HepG2 (cell line): ENCODE results near the gene VSIR. TPM values are rescaled to one million over a fixed set of nuclear protein-coding genes. Genes with fewer than 3 reads are reported as not detected.
A peak's percentile ranks its signal among the peaks of the same experiment; 100 is the strongest.

Experiments used
- KDM5A ChIP-seq: fragments of 200-600 bp; sonication (generic); IDR thresholded peaks from 2 replicates; pipeline ENCODE4 v1.7.0; 2018; ENCODE audit warnings: antibody characterized with exemption, mild to moderate bottlenecking, low read length, borderline replicate concordance
- MBD4 ChIP-seq: IDR thresholded peaks from 2 replicates; pipeline ENCODE4 v1.6.1; 2012; ENCODE audit warnings: low read length, inconsistent platforms, borderline replicate concordance
- PAXIP1 ChIP-seq: sonication (generic); formaldehyde crosslinking; conservative IDR thresholded peaks from 2 replicates; pipeline ENCODE4 v1.4.0; 2020; ENCODE audit warnings: mild to moderate bottlenecking, missing genetic modification reagents, moderate library complexity
- ZHX2 ChIP-seq, 2 experiments: sonication (generic) in 1 of 2; formaldehyde crosslinking in 1 of 2; IDR thresholded peaks; 2 replicates each; pipeline versions ENCODE4 v1.6.1 to v1.9.0; 2014 to 2022; ENCODE audit warnings: antibody characterized with exemption in 1 of 2, borderline replicate concordance in 1 of 2, inconsistent platforms in 1 of 2, low read depth in 1 of 2, missing genetic modification reagents in 1 of 2
- ZSCAN22 ChIP-seq: sonication (generic); formaldehyde crosslinking; IDR thresholded peaks from 2 replicates; pipeline ENCODE4 v1.4.0; 2020; ENCODE audit warnings: mild to moderate bottlenecking, missing genetic modification reagents
- ZSCAN30 ChIP-seq: sonication (generic); formaldehyde crosslinking; IDR thresholded peaks from 2 replicates; pipeline ENCODE4 v1.5.0; 2020; ENCODE audit warnings: mild to moderate bottlenecking, missing genetic modification reagents
- ZUFSP ChIP-seq: sonication (generic); formaldehyde crosslinking; IDR thresholded peaks from 2 replicates; pipeline ENCODE4 v1.9.0; 2021; ENCODE audit warnings: missing genetic modification reagents, mild to moderate bottlenecking, borderline replicate concordance
- polyA plus RNA-seq, 8 experiments: library from polyadenylated mRNA; depleted of rRNA in 3 of 8; stranded (reverse) in 7 of 8; unstranded in 1 of 8; fragments of >200 nt; fragmentation: Illumina TruSeq in 4 of 8; extraction: Trizol in 4 of 8; gene quantifications; 2 replicates each; pipeline versions ENCODE4 v1.2.1 to v1.2.3, GENCODE V29; 2011 to 2016; ENCODE audit warnings: low read depth in 4 of 8, missing spikeins in 1 of 8, mixed read lengths in 1 of 8; ENCODE audit not compliant: insufficient read depth in 1 of 8
- total RNA-seq, 5 experiments: library from RNA; depleted of rRNA; stranded (reverse); fragments of >200 nt; fragmentation: Illumina TruSeq; extraction: Trizol; gene quantifications; 2 replicates each; pipeline ENCODE4 v1.2.3, GENCODE V29; 2016; ENCODE audit warnings: low read depth in 1 of 5
- TF ChIP-seq, protein P1 (sequence below): sonication (generic); IDR thresholded peaks from 2 replicates; pipeline ENCODE4 v1.6.1; 2016; ENCODE audit warnings: low read depth, borderline replicate concordance
- TF ChIP-seq, protein P2 (sequence below): sonication (generic); formaldehyde crosslinking; IDR thresholded peaks from 2 replicates; pipeline ENCODE4 v1.9.0; 2021; ENCODE audit warnings: missing genetic modification reagents, borderline replicate concordance

VSIR gene
- total and polyA plus RNA-seq, 2 of the 13 experiments (the other 11 are each of a cell fraction or from before 2014, with no cell fraction given): 0.44 to 3.2 TPM

DNA sequence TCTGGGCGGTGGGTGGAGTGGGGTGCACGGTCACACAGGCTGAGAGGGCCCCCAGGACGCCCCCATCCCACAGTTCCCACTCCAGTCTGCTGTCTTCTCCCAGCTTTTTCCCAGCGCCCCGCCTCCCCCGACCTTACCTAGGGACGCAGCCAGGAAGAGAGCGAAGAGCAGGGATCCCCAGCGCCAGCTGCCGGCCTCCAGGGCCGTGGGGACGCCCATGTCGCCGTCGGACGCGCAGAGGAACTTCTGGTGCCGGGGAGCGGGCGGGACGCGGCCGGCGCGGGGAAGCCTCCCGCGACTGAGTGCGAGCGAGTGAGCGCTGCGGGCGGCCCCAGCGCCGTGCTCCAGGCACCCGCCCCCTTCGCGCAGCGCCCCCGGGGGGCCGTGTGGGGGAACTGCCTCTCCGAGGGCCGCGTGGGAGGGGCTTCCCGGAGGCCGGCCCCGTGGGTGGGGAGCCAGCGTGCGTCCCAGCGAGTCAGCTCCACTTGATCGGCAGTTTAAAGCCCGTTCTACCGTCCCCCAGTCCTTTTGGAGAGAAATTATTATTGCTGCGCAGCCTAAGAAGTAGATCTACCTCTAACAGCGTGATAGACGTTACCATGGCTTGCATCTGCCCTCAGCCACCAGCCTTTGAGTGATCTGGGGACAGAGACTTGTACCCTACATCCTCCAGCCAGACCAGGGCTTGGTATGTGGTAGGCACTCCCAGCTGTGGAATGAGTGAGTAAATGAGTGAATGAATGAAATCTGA lies at the start of gene VSIR (continued):
- TF ChIP-seq, protein P1, sequence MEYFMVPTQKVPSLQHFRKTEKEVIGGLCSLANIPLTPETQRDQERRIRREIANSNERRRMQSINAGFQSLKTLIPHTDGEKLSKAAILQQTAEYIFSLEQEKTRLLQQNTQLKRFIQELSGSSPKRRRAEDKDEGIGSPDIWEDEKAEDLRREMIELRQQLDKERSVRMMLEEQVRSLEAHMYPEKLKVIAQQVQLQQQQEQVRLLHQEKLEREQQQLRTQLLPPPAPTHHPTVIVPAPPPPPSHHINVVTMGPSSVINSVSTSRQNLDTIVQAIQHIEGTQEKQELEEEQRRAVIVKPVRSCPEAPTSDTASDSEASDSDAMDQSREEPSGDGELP: no peak
- TF ChIP-seq, protein P2, sequence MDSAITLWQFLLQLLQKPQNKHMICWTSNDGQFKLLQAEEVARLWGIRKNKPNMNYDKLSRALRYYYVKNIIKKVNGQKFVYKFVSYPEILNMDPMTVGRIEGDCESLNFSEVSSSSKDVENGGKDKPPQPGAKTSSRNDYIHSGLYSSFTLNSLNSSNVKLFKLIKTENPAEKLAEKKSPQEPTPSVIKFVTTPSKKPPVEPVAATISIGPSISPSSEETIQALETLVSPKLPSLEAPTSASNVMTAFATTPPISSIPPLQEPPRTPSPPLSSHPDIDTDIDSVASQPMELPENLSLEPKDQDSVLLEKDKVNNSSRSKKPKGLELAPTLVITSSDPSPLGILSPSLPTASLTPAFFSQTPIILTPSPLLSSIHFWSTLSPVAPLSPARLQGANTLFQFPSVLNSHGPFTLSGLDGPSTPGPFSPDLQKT (CRISPR knock-in tag): no peak
- TF ChIP-seq ZUFSP (CRISPR knock-in tag): no peak
- no peak for TF ChIP-seq KDM5A
- no peak for TF ChIP-seq ZHX2 (IDR thresholded peaks at IDR 0.05; ENCODE audit: low read depth)
- no peak for TF ChIP-seq ZHX2 (CRISPR knock-in tag; IDR thresholded peaks at IDR 0.05; ENCODE audit: borderline replicate concordance)
- TF ChIP-seq MBD4: no peak
- TF ChIP-seq ZSCAN22 (CRISPR knock-in tag): 0 out of 2 replicates have a peak, but pooled peaks have one; percentile 16
- TF ChIP-seq ZSCAN30 (CRISPR knock-in tag): no peak
- TF ChIP-seq PAXIP1 (CRISPR knock-in tag): no peak
